Activated naive CD4-positive, alpha-beta T cell treated with anti-CD3 and anti-CD28 coated beads for 36 hours (primary cell): ENCODE data around the gene NCKAP5. TPM values are rescaled to one million over a fixed set of nuclear protein-coding genes. Genes with fewer than 3 reads are reported as not detected.

Experiments
- CTCF ChIA-PET: fragments of 350-600 bp; sonication (Branson Sonifier 250); formaldehyde crosslinking; loops from one replicate; lab custom pipeline; 2021; ENCODE audit warnings: antibody characterized with exemption; lab: Charles Lee
- DNase-seq: peaks from one replicate; pipeline ENCODE4 v3.0.0-alpha.2; 2020
- H3K27ac Mint-ChIP-seq: one replicate; pipeline ENCODE4 v1.8.0; 2021; ENCODE audit warnings: mild to moderate bottlenecking, mixed read lengths
- H3K27me3 Mint-ChIP-seq: one replicate; pipeline ENCODE4 v1.8.0; 2021; ENCODE audit warnings: low read depth, mixed read lengths
- H3K36me3 Mint-ChIP-seq: one replicate; pipeline ENCODE4 v1.8.0; 2021; ENCODE audit warnings: low read depth, mixed read lengths
- H3K4me1 Mint-ChIP-seq: one replicate; pipeline ENCODE4 v1.8.0; 2021; ENCODE audit warnings: low read depth, mixed read lengths
- H3K4me3 Mint-ChIP-seq: one replicate; pipeline ENCODE4 v1.8.0; 2021; ENCODE audit warnings: mild to moderate bottlenecking, moderate library complexity, mixed read lengths
- H3K9me3 Mint-ChIP-seq: one replicate; pipeline ENCODE4 v1.8.0; 2021; ENCODE audit warnings: mixed read lengths
- intact Hi-C: fragments of 100-400 bp; cut with micrococcal nuclease; formaldehyde crosslinking; loops from one replicate; pipeline ENCODE4 v1.15.1; 2023
- total RNA-seq, 2 experiments: library from RNA; stranded (reverse); gene quantifications; one replicate each; pipeline ENCODE4 v1.2.3, GENCODE V29; 2021

NCKAP5 gene
- total RNA-seq, 2 experiments from 2014 or later, result not detected

GRCh38 chr2:132936261-132936660 lies 632.0 kb downstream of the NCKAP5 start:
- Mint-ChIP-seq H3K36me3 (no peaks in the 10 kb centered on the region), H3K9me3 (no peaks in the 10 kb centered on the region), H3K4me1 (no peaks in the 10 kb centered on the region), H3K27ac (no peak overlapping the region), H3K4me3 (no peak overlapping the region), H3K27me3 (no peaks in the 10 kb centered on the region)
- intact Hi-C loops, result no loop called here
- no peak for DNase-seq
- CTCF ChIA-PET, result no interaction called here

- CTCF ChIA-PET, result interaction anchor here (0.7 kb wide), 1 partner anchor 11 kb away, joined by 3 read pairs; no protein-coding TSS in a partner anchor
- Mint-ChIP-seq H3K27ac (no peak overlapping the region), H3K27me3 (no peaks in the 10 kb centered on the region), H3K4me1 (no peaks in the 10 kb centered on the region), H3K4me3 (no peak overlapping the region), H3K9me3 (no peaks in the 10 kb centered on the region), H3K36me3 (no peaks in the 10 kb centered on the region)
- intact Hi-C loops, result no loop called here
- DNase-seq, result no peak
Observed at GRCh38 chr2:132929786-132930185, 638.5 kb downstream of the NCKAP5 start.

DNA sequence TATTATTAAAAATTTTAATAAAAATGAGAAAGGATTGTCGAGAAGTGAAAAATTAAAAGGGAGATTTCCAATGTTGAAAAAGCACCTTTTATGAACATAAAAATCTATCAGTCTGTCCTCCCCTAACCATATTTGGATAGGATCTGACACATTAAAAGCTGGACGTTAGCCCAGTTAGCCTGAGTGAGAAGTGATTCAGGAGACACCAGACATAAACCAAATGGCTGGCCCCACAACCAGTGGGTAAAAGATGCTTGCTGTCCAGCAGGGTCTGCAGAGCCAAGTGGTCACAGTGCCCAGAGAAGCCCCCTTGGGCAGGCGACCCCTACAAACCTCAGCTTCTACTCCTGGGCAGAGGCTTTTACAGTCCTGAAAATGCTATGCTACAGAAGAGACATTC lies 644.5 kb downstream of the NCKAP5 start:
- CTCF ChIA-PET, result no interaction called here
- H3K27ac Mint-ChIP-seq, result no peak overlapping the region
- H3K27me3 Mint-ChIP-seq, result no peaks in the 10 kb centered on the region
- no peaks in the 10 kb centered on the region for H3K9me3 Mint-ChIP-seq
- H3K4me3 Mint-ChIP-seq, result no peak overlapping the region
- intact Hi-C loops, result no loop called here
- DNase-seq, result no peak
- no peaks in the 10 kb centered on the region for H3K4me1 Mint-ChIP-seq
- no peaks in the 10 kb centered on the region for H3K36me3 Mint-ChIP-seq

- no peak for DNase-seq
- Mint-ChIP-seq H3K27me3 (no peaks in the 10 kb centered on the region), H3K36me3 (no peaks in the 10 kb centered on the region), H3K4me1 (no peaks in the 10 kb centered on the region), H3K27ac (no peak overlapping the region), H3K9me3 (peaks cover under 1% of the 10 kb centered on the region), H3K4me3 (no peak overlapping the region)
- CTCF ChIA-PET, result no interaction called here
- intact Hi-C loops, result no loop called here
Observed at GRCh38 chr2:132915812-132916549, 652.3 kb downstream of the NCKAP5 start.

- Mint-ChIP-seq H3K27me3 (no peaks in the 10 kb centered on the region), H3K4me1 (no peaks in the 10 kb centered on the region), H3K36me3 (no peaks in the 10 kb centered on the region), H3K9me3 (peaks cover 11% of the 10 kb centered on the region), H3K27ac (no peak overlapping the region), H3K4me3 (no peak overlapping the region)
- intact Hi-C loops, result no loop called here
- no peak for DNase-seq
- CTCF ChIA-PET, result no interaction called here
Observed at GRCh38 chr2:132911726-132912724, 656.2 kb downstream of the NCKAP5 start.

GRCh38 chr2:132910432-132910831 lies 657.8 kb downstream of the NCKAP5 start:
- H3K27me3 Mint-ChIP-seq, result no peaks in the 10 kb centered on the region
- no peak overlapping the region for H3K4me3 Mint-ChIP-seq
- H3K27ac Mint-ChIP-seq, result no peak overlapping the region
- no peaks in the 10 kb centered on the region for H3K36me3 Mint-ChIP-seq
- H3K9me3 Mint-ChIP-seq, result peaks cover 11% of the 10 kb centered on the region
- H3K4me1 Mint-ChIP-seq, result no peaks in the 10 kb centered on the region
- CTCF ChIA-PET, result no interaction called here
- intact Hi-C loops, result no loop called here
- DNase-seq, result no peak

DNA sequence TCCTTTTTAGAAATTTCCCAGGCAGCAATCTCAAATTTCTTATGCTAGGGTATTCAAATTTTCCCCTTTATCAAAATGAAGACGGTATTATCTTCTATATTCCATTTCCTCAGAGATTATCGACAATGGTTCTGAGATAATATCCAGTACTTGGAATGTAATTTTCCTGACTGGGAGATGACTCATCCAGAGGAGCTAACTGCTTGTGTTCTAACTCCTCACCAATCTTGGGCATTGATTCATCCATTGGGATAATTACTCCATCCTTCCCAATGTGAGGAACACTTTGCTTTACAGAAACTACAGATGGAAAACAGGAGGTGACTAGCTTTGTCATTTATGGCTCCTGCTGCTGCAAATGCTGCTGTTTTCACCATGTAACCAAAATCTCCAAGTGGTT lies 658.8 kb downstream of the NCKAP5 start:
- Mint-ChIP-seq H3K27ac (no peak overlapping the region), H3K9me3 (peaks cover 11% of the 10 kb centered on the region), H3K36me3 (no peaks in the 10 kb centered on the region), H3K27me3 (no peaks in the 10 kb centered on the region), H3K4me3 (no peak overlapping the region), H3K4me1 (no peaks in the 10 kb centered on the region)
- CTCF ChIA-PET, result no interaction called here
- no peak for DNase-seq
- intact Hi-C loops, result no loop called here

- DNase-seq, result no peak
- CTCF ChIA-PET, result no interaction called here
- intact Hi-C loops, result no loop called here
- Mint-ChIP-seq H3K36me3 (no peaks in the 10 kb centered on the region), H3K4me3 (no peak overlapping the region), H3K27ac (no peak overlapping the region), H3K4me1 (no peaks in the 10 kb centered on the region), H3K9me3 (peaks cover 2% of the 10 kb centered on the region), H3K27me3 (no peaks in the 10 kb centered on the region)
Observed at GRCh38 chr2:132904142-132904842, 664.0 kb downstream of the NCKAP5 start.

DNA sequence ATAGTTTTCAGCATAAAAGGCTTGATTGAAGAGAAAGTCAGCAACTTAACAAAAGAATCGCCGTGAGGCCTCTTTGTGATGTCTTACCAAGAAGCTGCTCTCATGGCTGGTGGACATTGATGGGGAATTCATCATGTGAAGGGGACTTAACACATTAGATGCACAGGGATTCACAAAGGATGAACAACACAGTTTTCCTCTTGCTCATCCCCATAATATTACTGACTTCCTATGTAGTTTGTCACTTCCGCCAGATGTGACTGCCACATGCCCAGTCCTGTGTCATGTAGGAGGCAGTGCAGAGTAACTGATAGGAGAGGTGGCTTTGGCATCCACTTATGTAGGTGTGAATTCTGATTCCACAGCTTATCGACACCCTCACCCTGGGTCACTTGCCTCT lies 665.6 kb downstream of the NCKAP5 start:
- H3K27ac Mint-ChIP-seq, result no peak overlapping the region
- no peak for DNase-seq
- no peaks in the 10 kb centered on the region for H3K4me1 Mint-ChIP-seq
- no peak overlapping the region for H3K4me3 Mint-ChIP-seq
- no peaks in the 10 kb centered on the region for H3K36me3 Mint-ChIP-seq
- intact Hi-C loops, result no loop called here
- peaks cover 2% of the 10 kb centered on the region for H3K9me3 Mint-ChIP-seq
- CTCF ChIA-PET, result no interaction called here
- H3K27me3 Mint-ChIP-seq, result no peaks in the 10 kb centered on the region

- intact Hi-C loops, result no loop called here
- no peak overlapping the region for H3K27ac Mint-ChIP-seq
- H3K4me1 Mint-ChIP-seq, result no peaks in the 10 kb centered on the region
- CTCF ChIA-PET, result no interaction called here
- DNase-seq, result no peak
- H3K36me3 Mint-ChIP-seq, result no peaks in the 10 kb centered on the region
- H3K27me3 Mint-ChIP-seq, result no peaks in the 10 kb centered on the region
- peaks cover 2% of the 10 kb centered on the region for H3K9me3 Mint-ChIP-seq
- H3K4me3 Mint-ChIP-seq, result no peak overlapping the region
Observed at GRCh38 chr2:132901661-132902060, 666.6 kb downstream of the NCKAP5 start.

DNA sequence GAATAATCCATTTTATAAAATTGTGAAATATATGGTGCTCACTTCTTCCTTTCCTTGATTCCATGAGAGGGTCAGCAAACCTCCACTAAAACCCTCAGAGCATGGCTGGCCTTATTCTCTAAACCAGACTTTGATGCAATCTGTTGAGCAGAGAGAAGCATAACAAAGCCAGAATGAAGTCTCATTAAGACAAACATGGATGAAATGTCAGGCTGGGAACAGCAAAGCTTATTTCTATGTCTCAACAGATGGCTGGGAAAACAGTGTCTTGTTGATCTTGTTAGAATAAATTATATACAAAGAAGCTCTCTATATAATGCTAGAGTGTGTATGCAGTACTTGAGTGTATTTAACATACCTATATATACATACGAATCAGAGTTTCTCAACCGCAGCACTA lies 671.2 kb downstream of the NCKAP5 start:
- Mint-ChIP-seq H3K4me3 (no peak overlapping the region), H3K36me3 (no peaks in the 10 kb centered on the region), H3K9me3 (peaks cover 7% of the 10 kb centered on the region), H3K4me1 (no peaks in the 10 kb centered on the region), H3K27ac (no peak overlapping the region), H3K27me3 (no peaks in the 10 kb centered on the region)
- CTCF ChIA-PET, result no interaction called here
- intact Hi-C loops, result no loop called here
- no peak for DNase-seq

DNA sequence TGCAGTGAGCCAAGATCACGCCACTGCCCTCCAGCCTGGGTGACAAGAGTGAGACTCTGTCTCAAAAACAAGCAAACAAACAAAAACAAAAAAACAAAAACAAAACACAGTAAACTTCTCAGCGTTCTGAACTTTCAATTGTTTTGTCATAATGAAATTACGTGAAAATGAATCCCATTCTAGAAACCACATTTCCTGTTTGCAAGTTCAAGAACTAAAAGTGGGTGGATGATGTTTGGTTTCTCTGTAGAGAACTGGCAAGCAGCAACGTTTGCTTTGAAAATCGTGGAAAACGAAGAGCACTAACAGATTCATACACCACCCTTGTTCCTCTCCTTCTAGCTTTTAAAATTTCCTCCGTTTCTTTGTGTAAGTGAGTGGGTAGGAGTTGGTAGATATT lies 672.2 kb downstream of the NCKAP5 start:
- intact Hi-C loops, result no loop called here
- Mint-ChIP-seq H3K27ac (no peak overlapping the region), H3K36me3 (no peaks in the 10 kb centered on the region), H3K9me3 (peaks cover 5% of the 10 kb centered on the region), H3K4me3 (no peak overlapping the region), H3K27me3 (no peaks in the 10 kb centered on the region), H3K4me1 (no peaks in the 10 kb centered on the region)
- DNase-seq, result no peak
- CTCF ChIA-PET, result no interaction called here
